Activated CD4-positive, alpha-beta T cell treated with anti-CD3 and anti-CD28 coated beads, Interleukin-2, amount 50 U/mL, for 16 hours (primary cell): ENCODE data around the gene FCHO2.

Experiments
- DNase-seq: peaks from one replicate; pipeline ENCODE4 v3.0.0-alpha.2; 2020

Gene FCHO2

DNA sequence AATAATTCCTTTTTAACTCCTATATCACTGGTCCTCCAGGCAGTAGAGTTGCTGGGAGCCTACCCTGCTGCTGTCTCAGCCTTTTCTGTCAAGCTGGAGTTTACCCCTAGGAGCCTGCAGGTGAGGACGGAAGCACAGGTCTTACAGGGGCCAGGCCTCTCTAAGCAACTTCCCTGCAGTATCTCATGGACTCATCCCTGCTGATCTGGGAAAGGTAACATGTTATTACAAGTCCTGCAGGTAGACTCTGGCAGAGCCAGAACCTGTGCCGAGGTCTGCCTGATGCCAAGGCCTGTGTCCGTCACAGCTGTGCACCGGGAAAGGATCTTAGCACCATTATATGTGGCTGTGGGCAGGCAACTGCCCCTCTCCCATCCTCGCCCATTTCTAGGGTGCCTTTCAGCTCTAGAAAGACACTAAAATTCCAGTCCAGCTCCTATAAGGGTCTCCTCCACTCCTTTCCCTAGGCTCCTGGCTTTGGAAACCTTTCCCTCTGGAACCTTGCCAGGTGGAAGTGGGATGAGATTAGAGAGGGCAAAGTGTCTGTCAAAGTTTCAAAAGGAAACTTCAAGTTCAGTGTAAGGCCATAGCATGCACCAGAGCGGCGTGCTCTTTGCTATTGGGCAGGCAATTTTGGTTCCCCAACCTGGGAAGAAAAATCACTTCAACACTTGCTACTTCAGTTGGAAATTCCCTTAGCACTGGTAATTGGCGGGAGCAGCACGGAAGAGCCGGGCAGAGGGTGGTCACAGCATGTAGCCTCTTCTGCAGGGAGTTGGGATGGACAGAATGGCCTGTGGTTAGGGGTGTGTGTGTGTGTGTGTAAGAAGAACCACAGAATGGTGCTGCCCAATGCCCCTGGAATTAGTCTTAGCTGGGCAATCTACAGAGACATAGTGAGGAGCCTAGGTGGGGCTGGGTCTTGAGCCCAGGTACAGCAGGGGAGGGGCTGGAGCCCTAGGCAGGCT is 182.0 kb downstream of the FCHO2 start:
- no peak for DNase-seq

DNA sequence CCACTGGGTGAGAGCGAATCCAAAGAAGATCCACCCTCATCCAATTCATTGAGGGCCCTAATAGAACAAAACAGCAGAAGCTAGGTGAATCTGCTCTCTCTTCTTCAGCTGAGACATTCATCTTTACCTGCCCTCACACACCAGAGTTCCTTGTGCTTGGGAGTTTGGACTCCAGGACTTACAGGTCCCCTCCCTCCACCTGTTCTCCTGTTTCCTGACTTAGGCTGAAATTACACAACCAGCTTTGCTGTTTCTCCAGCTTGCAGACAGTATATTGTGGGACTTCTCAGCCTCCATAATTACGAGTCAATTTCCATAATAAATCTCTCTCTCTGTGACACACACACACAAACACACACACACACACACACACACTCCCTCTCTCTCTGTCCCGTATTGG is 183.6 kb downstream of the FCHO2 start:
- no peak for DNase-seq
